ENCODE results near the gene BLOC1S4. TPM values are rescaled to one million over a fixed set of nuclear protein-coding genes. Genes with fewer than 3 reads are reported as not detected.

BLOC1S4 gene
- total RNA-seq, 5 donors from 2014 or later (not counting 1 experiment from before 2014, with no cell fraction given): 20.7 to 41.9 (median 36.6) TPM

GRCh38 chr4:6694177-6694901, 21.6 kb upstream of the BLOC1S4 start:
- DNase-seq: peak in 7 of 35 experiments; percentile 19 to 51 (median 40)
- H3K9me3 Mint-ChIP-seq: no peaks in the 10 kb centered on the region
- Histone ChIP-seq H3K27ac (ENCODE audit: low read length) (peak overlapping the region; percentile 87), H3K4me3 (ENCODE audit: control insufficient read depth in 1 of 2, extremely low read depth in 1 of 2, low read length in 1 of 2) (no peak overlapping the region), H3K9me3 (no peaks in the 10 kb centered on the region), H3K36me3 (ENCODE audit: control insufficient read depth in 2 of 2, extremely low read depth in 1 of 2, insufficient read depth in 1 of 2, low read length in 1 of 2) (no peaks in the 10 kb centered on the region), H3K27me3 (replicated peaks in 1 of 2; ENCODE audit: control insufficient read depth in 2 of 2, extremely low read depth in 1 of 2, insufficient read depth in 2 of 2, low read length in 1 of 2) (no peaks in the 10 kb centered on the region), H3K4me1 (ENCODE audit: control insufficient read depth in 1 of 2, extremely low read depth in 1 of 2, insufficient read depth in 2 of 2, low read length in 2 of 2) (peaks cover 79 to 99% of the 10 kb centered on the region in 2 experiments)
- H3K27me3 Mint-ChIP-seq: no peaks in the 10 kb centered on the region
- WGBS (ENCODE audit: insufficient coverage): 37% methylated on average over 10 of the region's 16 CpGs
- ChIA-PET CTCF (interaction anchor here (0.6 to 1.1 kb wide), 2 partner anchors 20 to 1245 kb away, joined by 3 to 6 read pairs; partner anchors contain the start of gene AFAP1 (in 1 of the 2)), POLR2A (no interaction called here)
- ATAC-seq (replicated peaks in 1 of 4): no peak
- H3K27ac Mint-ChIP-seq: peak overlapping the region; percentile 95 to 97
- H3K4me3 Mint-ChIP-seq: peak overlapping the region in 2 of 3 donors; percentile 49 to 65
- H3K4me1 Mint-ChIP-seq: peaks cover 80 to 89% (median 86%) of the 10 kb centered on the region in 3 donors
- peaks cover 4% of the 10 kb centered on the region for H3K36me3 Mint-ChIP-seq

GRCh38 chr4:6695660-6696610, 20.0 kb upstream of the BLOC1S4 start:
- H3K4me1 Mint-ChIP-seq: peaks cover 73 to 88% (median 84%) of the 10 kb centered on the region in 3 donors
- H3K27ac ChIP-seq (ENCODE audit: low read length): peak overlapping the region; percentile 87
- H3K27me3 Mint-ChIP-seq: no peaks in the 10 kb centered on the region
- ATAC-seq (replicated peaks in 1 of 4) (peak; percentile 93 to 96 (median 95)), DNase-seq (peak; percentile 49 to 85 (median 66))
- 45% methylated on average over 15 of the region's 18 CpGs for WGBS (ENCODE audit: insufficient coverage)
- H3K27ac Mint-ChIP-seq: peak overlapping the region; percentile 95 to 97
- ChIA-PET CTCF (interaction anchor here (0.5 to 2.2 kb wide), 7 partner anchors 11 to 98 kb away, joined by 3 to 37 read pairs (median 4); no protein-coding TSS in a partner anchor), POLR2A (interaction anchor here in 1 of 2 donors (0.5 to 1.3 kb wide), 4 partner anchors 9 to 56 kb away, joined by 3 to 9 read pairs (median 4); a partner anchor contains a TSS)
- H3K9me3 Mint-ChIP-seq: no peaks in the 10 kb centered on the region
- peaks cover 14% of the 10 kb centered on the region for H3K36me3 Mint-ChIP-seq
- H3K36me3 ChIP-seq (ENCODE audit: control insufficient read depth in 2 of 2, extremely low read depth in 1 of 2, insufficient read depth in 1 of 2, low read length in 1 of 2): peaks cover 0 to 5% of the 10 kb centered on the region in 2 donors
- no peaks in the 10 kb centered on the region for H3K9me3 ChIP-seq
- peak overlapping the region in 1 of 2 donors; percentile 33 for H3K4me3 ChIP-seq (ENCODE audit: control insufficient read depth in 1 of 2, extremely low read depth in 1 of 2, low read length in 1 of 2)
- H3K27me3 ChIP-seq (replicated peaks in 1 of 2; ENCODE audit: control insufficient read depth in 2 of 2, extremely low read depth in 1 of 2, insufficient read depth in 2 of 2, low read length in 1 of 2): no peaks in the 10 kb centered on the region
- H3K4me3 Mint-ChIP-seq: peak overlapping the region; percentile 43 to 65 (median 49)
- H3K4me1 ChIP-seq (ENCODE audit: control insufficient read depth in 1 of 2, extremely low read depth in 1 of 2, insufficient read depth in 2 of 2, low read length in 2 of 2): peaks cover 75 to 91% of the 10 kb centered on the region in 2 experiments

- peaks cover 0 to 8% of the 10 kb centered on the region in 2 donors for H3K36me3 ChIP-seq (ENCODE audit: control insufficient read depth in 2 of 2, extremely low read depth in 1 of 2, insufficient read depth in 1 of 2, low read length in 1 of 2)
- H3K4me3 ChIP-seq (ENCODE audit: control insufficient read depth in 1 of 2, extremely low read depth in 1 of 2, low read length in 1 of 2): peak overlapping the region in 1 of 2 donors; percentile 17
- 35% methylated on average over 8 of the region's 8 CpGs for WGBS (ENCODE audit: insufficient coverage)
- no peaks in the 10 kb centered on the region for H3K27me3 Mint-ChIP-seq
- no peaks in the 10 kb centered on the region for H3K27me3 ChIP-seq (replicated peaks in 1 of 2; ENCODE audit: control insufficient read depth in 2 of 2, extremely low read depth in 1 of 2, insufficient read depth in 2 of 2, low read length in 1 of 2)
- no peaks in the 10 kb centered on the region for H3K9me3 Mint-ChIP-seq
- peak overlapping the region; percentile 87 for H3K27ac ChIP-seq (ENCODE audit: low read length)
- H3K9me3 ChIP-seq: no peaks in the 10 kb centered on the region
- ChIA-PET POLR2A (interaction anchor here in 1 of 2 donors (0.5 to 1.3 kb wide), 2 partner anchors 22 to 57 kb away, joined by 4 to 9 read pairs; a partner anchor contains a TSS), CTCF (interaction anchor here (1.4 to 2.2 kb wide), 4 partner anchors 10 to 23 kb away, joined by 4 to 37 read pairs (median 4); no protein-coding TSS in a partner anchor)
- peak overlapping the region; percentile 43 to 65 (median 49) for H3K4me3 Mint-ChIP-seq
- peaks cover 14% of the 10 kb centered on the region for H3K36me3 Mint-ChIP-seq
- peaks cover 69 to 88% of the 10 kb centered on the region in 2 experiments for H3K4me1 ChIP-seq (ENCODE audit: control insufficient read depth in 1 of 2, extremely low read depth in 1 of 2, insufficient read depth in 2 of 2, low read length in 2 of 2)
- H3K4me1 Mint-ChIP-seq: peaks cover 69 to 83% (median 79%) of the 10 kb centered on the region in 3 donors
- peak overlapping the region; percentile 95 to 97 for H3K27ac Mint-ChIP-seq
- ATAC-seq (replicated peaks in 1 of 4): peak; percentile 44 to 72 (median 54)
- peak in 2 of 35 experiments; percentile 20 to 38 for DNase-seq
Measured at GRCh38 chr4:6696611-6697010, 19.4 kb upstream of the BLOC1S4 start.

- ATAC-seq (replicated peaks in 1 of 4) (no peak), DNase-seq (no peak)
- peak overlapping the region; percentile 87 for H3K27ac ChIP-seq (ENCODE audit: low read length)
- H3K36me3 ChIP-seq (ENCODE audit: control insufficient read depth in 2 of 2, extremely low read depth in 1 of 2, insufficient read depth in 1 of 2, low read length in 1 of 2): peaks cover 0 to 9% of the 10 kb centered on the region in 2 donors
- H3K9me3 ChIP-seq: no peaks in the 10 kb centered on the region
- H3K9me3 Mint-ChIP-seq: no peaks in the 10 kb centered on the region
- no peak overlapping the region for H3K4me3 ChIP-seq (ENCODE audit: control insufficient read depth in 1 of 2, extremely low read depth in 1 of 2, low read length in 1 of 2)
- no peaks in the 10 kb centered on the region for H3K27me3 Mint-ChIP-seq
- peaks cover 67 to 84% of the 10 kb centered on the region in 2 experiments for H3K4me1 ChIP-seq (ENCODE audit: control insufficient read depth in 1 of 2, extremely low read depth in 1 of 2, insufficient read depth in 2 of 2, low read length in 2 of 2)
- H3K4me3 Mint-ChIP-seq: peak overlapping the region in 1 of 3 donors; percentile 65
- ChIA-PET CTCF (interaction anchor here (1.4 to 2.2 kb wide), 2 partner anchors 22 kb away, joined by 4 to 37 read pairs; no protein-coding TSS in a partner anchor), POLR2A (interaction anchor here in 1 of 2 donors (1.3 kb wide), 1 partner anchor 23 kb away, joined by 4 read pairs; a partner anchor contains a TSS)
- 100% methylated on average over 1 of the region's 6 CpGs for WGBS (ENCODE audit: insufficient coverage)
- peaks cover 69 to 84% (median 77%) of the 10 kb centered on the region in 3 donors for H3K4me1 Mint-ChIP-seq
- no peaks in the 10 kb centered on the region for H3K27me3 ChIP-seq (replicated peaks in 1 of 2; ENCODE audit: control insufficient read depth in 2 of 2, extremely low read depth in 1 of 2, insufficient read depth in 2 of 2, low read length in 1 of 2)
- H3K36me3 Mint-ChIP-seq: peaks cover 14% of the 10 kb centered on the region
- peak overlapping the region; percentile 95 to 97 for H3K27ac Mint-ChIP-seq
Measured at GRCh38 chr4:6697131-6697530, 18.8 kb upstream of the BLOC1S4 start.

GRCh38 chr4:6699388-6699787, 16.6 kb upstream of the BLOC1S4 start:
- peak overlapping the region; percentile 2 to 62 (median 5) for H3K4me3 Mint-ChIP-seq
- Histone ChIP-seq H3K9me3 (no peaks in the 10 kb centered on the region), H3K27ac (ENCODE audit: low read length) (peak overlapping the region; percentile 64), H3K4me3 (ENCODE audit: control insufficient read depth in 1 of 2, extremely low read depth in 1 of 2, low read length in 1 of 2) (no peak overlapping the region), H3K36me3 (ENCODE audit: control insufficient read depth in 2 of 2, extremely low read depth in 1 of 2, insufficient read depth in 1 of 2, low read length in 1 of 2) (peaks cover 0 to 17% of the 10 kb centered on the region in 2 donors), H3K4me1 (ENCODE audit: control insufficient read depth in 1 of 2, extremely low read depth in 1 of 2, insufficient read depth in 2 of 2, low read length in 2 of 2) (peaks cover 45 to 61% of the 10 kb centered on the region in 2 experiments), H3K27me3 (replicated peaks in 1 of 2; ENCODE audit: control insufficient read depth in 2 of 2, extremely low read depth in 1 of 2, insufficient read depth in 2 of 2, low read length in 1 of 2) (no peaks in the 10 kb centered on the region)
- peaks cover 28% of the 10 kb centered on the region for H3K36me3 Mint-ChIP-seq
- H3K4me1 Mint-ChIP-seq: peaks cover 58 to 77% (median 68%) of the 10 kb centered on the region in 3 donors
- DNase-seq: no peak
- no peaks in the 10 kb centered on the region for H3K27me3 Mint-ChIP-seq
- ChIA-PET POLR2A (interaction anchor here in 1 of 2 donors (0.8 to 1.1 kb wide), 3 partner anchors 17 to 24 kb away, joined by 3 read pairs; no protein-coding TSS in a partner anchor), CTCF (interaction anchor here (0.6 to 2.1 kb wide), 4 partner anchors 24 to 346 kb away, joined by 3 to 13 read pairs (median 3); a partner anchor contains a TSS)
- peak overlapping the region; percentile 95 to 97 for H3K27ac Mint-ChIP-seq
- 64% methylated on average over 5 of the region's 5 CpGs for WGBS (ENCODE audit: insufficient coverage)
- no peaks in the 10 kb centered on the region for H3K9me3 Mint-ChIP-seq
- ATAC-seq (replicated peaks in 1 of 4): no peak

Measured in T-cell (primary cell).